GM19324 (cell line): ENCODE results near the gene ZNF620.
A peak's percentile ranks its signal among the peaks of the same experiment; 100 is the strongest.
"Not testable (repeated sequence)": the region's sequence is repeated elsewhere in the genome, so short reads cannot be mapped to it uniquely, and the experiment has no call there.

ENCODE experiments used
- ATAC-seq: cut with Tn5 transposase; IDR thresholded peaks from one replicate; pipeline ENCODE4 v1.9.1; 2021; ENCODE audit warnings: mild to moderate bottlenecking, moderate library complexity; ENCODE audit not compliant: unreplicated experiment, low FRiP score

Gene ZNF620

GRCh38 chr3:40499952-40500351 lies 5.9 kb upstream of the ZNF620 start:
- ATAC-seq: no peak

DNA sequence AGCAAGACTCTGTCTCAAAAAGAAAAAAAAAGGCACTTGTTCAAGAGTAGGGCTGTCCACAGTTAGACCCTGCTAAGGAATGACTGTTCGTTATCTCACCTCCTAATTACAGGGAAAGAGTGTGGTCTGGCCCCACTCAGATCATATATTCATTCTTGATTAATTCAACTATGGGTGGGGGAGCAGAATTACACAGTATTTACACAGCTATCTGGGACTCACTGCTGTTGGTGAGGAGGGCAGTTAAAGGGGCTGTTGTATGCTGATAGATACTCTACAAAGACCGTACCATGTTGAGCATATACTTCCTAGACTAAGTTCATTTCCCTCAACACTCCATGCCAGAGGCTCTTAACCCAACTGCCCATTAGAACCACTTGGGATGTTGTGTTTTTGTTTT lies 3.8 kb upstream of the ZNF620 start:
- ATAC-seq: no peak

DNA sequence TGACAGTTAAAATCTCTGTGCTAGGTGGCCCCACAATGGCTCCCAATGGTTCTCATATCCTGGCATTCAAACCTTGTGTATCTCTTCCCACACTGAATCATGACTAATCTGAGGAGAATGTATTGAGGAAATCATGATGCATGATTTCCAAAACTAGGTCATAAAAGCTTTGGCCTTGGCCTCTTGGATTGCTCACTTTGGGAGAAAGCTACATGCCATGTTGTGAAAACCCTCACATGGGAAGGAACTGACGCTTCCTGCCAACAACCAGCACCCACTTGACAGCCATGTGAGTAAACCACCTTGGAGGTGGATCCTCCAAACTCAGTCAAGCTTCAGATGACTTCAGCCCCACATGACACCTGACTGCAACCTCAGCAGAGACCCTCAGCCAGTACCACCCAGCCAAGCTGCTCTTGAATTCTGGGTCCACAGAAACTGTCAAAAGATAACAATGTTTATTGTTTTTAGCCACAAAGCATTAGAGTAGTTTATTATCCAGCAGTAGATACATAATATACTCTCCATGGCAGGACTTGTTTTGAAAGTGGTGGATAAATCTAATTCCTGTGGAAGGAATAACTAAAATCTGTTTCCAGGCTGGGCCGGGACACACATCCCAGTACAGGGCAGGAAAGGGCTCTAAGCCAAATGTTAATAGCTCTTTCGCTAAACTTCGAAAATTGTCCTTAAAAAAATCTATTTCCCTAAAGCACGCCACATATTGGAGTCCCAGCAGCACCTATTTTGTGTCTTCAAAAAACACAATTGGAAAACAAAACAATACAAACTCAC lies 1.0 kb upstream of the ZNF620 start:
- no peak for ATAC-seq

- no peak for ATAC-seq
Measured at GRCh38 chr3:40511031-40511718, 5.3 kb downstream of the ZNF620 start.

GRCh38 chr3:40516201-40516600 lies 10.4 kb downstream of the ZNF620 start:
- no peak for ATAC-seq

DNA sequence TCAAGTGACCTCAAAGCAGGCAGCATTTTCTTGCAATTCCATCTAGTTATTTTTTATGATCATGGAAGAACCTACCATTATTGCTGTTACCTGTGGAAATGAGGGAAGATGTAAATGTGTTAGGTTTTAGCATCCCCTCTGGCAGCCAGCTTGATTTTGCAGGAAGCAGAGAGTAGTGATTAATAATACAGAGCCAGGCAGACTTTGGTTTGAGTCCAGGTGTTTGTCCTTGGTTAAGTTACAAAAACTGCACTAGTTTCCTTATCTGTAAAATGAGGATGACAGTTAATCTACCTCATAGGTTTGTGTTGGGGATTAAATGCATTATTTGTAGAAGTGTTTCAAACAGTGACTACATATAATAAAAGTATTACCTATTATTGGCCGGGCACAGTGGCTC lies 12.2 kb downstream of the ZNF620 start:
- no peak for ATAC-seq

- no peak for ATAC-seq
Measured at GRCh38 chr3:40518848-40519247, 13.0 kb downstream of the ZNF620 start.

- no peak for ATAC-seq
Measured at GRCh38 chr3:40521254-40521653, 15.4 kb downstream of the ZNF620 start.

GRCh38 chr3:40523781-40524180 lies 17.9 kb downstream of the ZNF620 start:
- no peak for ATAC-seq

DNA sequence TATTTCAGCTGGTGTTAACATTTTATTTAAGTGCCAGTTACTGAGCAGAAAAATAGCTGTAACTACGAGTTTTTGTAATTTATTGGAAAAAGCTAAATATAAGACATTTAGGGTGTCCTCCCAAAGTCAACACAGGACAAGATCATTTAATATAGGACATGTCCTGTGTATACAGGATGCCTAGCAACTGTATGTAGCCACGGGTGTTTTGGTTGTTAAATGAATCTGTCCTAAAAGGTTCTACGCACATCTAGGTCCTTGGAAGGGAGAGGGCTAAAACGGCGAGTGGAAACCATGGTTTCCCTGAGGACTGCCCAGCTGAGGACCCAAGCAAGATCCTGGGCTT lies 18.4 kb downstream of the ZNF620 start:
- no peak for ATAC-seq

DNA sequence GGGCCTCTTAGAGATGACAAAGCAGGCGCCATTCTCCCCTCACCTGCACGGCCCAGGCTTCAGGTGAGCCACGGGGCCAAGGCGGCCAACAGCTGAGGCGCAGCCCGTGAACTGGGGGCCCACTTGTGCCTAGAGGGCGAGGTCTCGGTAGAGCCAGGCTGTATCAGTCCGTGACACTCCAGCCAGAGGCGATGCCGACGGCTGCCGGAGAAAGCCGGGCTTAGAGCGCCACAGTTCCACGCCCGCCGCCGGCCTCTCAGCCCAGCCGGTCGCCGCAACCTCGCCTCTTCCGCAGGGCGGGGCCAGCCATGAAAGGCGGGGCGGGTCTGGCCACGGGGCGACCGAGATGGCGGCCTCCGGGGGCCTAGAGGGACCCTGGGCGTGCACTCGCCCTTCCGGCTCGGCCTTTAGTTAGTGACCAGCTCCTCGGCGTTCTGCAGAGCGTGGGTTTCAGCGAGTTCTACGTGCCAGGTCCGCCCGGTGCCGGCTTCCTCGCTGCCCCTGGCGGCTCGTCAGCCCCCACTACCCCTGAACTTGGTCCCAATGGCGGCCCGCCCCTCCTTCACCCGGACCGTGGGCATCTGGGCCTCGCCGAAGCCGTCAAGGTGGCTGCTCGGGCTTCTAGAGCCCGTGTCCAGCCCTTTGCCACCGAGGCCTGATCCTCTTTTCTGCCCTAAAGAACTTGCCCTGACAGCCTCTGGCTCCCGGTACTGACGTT lies 18.9 kb downstream of the ZNF620 start, which contains the start of gene ZNF621:
ZNF621 (plus strand) TSS at position 393 of the 718 bp plus-strand sequence. CDS start 881 bp downstream, outside the sequence.
- peak; percentile 98 for ATAC-seq

GRCh38 chr3:40528426-40528825 lies 22.6 kb downstream of the ZNF620 start:
- no peak for ATAC-seq

DNA sequence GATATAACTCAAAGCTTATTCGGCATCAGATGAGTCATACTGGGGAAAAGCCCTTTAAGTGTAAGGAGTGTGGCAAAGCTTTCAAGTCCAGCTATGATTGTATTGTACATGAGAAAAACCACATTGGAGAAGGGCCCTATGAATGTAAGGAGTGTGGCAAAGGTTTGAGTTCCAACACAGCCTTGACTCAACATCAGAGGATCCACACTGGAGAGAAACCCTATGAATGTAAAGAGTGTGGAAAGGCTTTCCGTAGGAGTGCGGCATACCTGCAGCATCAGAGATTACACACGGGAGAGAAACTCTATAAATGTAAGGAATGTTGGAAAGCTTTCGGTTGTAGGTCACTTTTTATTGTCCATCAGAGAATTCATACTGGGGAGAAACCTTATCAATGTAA lies 26.4 kb downstream of the ZNF620 start:
- no peak for ATAC-seq

DNA sequence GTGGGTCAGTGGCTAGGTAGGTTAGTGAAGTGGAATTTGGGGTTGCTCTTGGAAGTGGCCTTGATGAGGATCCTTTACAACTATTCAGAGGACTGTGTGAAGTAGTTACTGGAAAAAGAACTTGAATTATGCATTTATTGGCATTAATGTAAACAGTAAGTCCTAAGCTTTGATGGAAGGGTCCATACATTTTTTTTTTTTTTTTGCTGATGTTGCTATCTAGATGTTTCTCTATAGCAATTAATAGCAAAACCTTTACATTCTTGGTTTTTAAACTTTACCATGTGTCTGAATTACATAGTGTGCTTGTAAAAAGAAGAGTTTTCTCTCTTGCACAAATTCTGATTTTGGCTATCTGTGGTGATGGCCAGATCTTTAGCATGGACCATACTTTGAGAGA lies 28.4 kb downstream of the ZNF620 start:
- ATAC-seq: no peak

GRCh38 chr3:40546816-40547215 lies 41.0 kb downstream of the ZNF620 start:
- ATAC-seq: no peak

DNA sequence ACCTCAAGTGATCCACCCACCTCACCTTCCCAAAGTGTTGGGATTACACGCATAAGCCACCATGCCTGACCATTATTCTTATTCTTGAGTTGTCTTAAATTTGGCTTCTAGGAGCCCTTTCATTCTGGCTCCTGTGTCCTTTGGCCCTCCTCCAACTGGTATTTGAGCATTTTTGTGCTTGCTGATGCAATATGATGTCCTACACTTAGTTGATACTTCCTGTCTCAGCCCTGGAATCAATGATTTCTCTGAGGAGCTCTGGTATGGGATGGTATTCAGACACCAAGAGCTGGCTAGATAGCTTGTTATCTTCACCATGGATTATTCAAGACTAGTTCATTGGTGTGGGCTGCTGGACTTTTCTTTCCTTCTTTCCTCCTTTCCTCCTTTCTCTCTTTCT lies 44.3 kb downstream of the ZNF620 start:
- no peak for ATAC-seq

DNA sequence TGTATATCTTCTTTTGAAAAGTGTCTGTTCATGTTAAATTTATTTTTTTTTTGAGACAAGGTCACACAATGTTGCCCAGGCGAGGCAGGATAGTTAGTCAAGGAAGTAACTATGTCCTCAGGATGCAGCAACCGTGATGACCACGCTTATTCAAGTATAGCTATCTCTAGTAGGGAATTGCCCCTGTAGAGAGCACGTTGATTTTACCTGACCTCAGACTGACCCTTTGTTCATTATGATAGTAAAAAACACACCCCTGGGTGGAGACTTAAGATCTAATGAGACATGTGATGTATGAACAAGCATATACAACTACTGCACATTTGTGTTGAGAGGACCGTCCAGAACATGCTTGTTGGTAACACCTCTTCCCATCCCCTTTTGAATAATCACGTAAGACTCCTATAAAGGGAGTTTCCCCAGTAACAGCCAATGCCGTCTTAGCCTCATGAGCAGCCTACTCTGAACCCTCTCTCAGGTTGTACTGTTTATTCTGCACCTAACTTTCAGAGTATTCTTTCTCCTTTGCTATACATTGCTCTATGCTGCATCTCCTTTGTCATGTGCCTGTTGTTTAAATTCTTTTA lies 51.8 kb downstream of the ZNF620 start:
- ATAC-seq: no peak

DNA sequence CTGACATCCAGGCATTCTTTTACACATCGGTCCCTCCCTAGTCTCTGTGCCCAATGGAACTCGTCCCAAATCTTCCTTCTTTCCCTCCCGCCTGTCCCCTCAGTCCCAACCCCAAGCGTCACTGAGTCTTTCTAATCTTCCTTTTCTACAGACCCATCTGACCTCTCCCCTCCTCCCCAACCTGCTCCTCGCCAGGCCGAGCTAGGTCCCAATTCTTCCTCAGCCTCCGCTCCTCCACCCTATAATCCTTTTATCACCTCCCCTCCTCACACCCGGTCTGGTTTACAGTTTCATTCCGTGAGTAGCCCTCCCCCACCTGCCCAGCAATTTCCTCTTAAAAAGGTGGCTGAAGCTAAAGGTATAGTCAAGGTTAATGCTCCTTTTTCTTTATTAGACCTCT lies 56.6 kb downstream of the ZNF620 start:
- not testable (repeated sequence) for ATAC-seq

- ATAC-seq: not testable (repeated sequence)
Measured at GRCh38 chr3:40565629-40566028, 59.8 kb downstream of the ZNF620 start.

DNA sequence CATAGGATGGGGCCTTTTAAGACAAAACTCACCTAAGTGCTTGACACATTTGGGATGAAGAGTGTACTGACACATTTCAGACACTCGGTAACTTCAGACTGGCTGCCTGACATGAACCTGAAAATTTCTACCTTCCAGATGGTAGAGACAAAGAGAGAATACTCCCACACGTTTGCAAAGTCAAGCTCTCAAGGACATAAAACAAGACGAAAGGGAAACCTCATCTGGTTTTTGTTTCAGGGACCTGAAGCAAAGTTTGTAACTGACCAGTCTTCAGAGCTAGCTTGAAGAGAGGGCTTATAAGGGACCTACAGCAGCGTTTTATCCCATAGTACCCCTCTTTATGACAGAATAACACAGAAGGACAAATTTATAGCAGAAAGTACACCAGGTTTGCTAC lies 60.9 kb downstream of the ZNF620 start:
- no peak for ATAC-seq
